GM12878 (cell line): ENCODE measurements around the gene CCL25. TPM values are rescaled to one million over a fixed set of nuclear protein-coding genes. Genes with fewer than 3 reads are reported as not detected.
"Not testable (repeated sequence)": the region's sequence is repeated elsewhere in the genome, so short reads cannot be mapped to it uniquely, and the experiment has no call there.

Experiments
- ATAC-seq: fragments of 200-7000 bp; cut with Tn5 transposase; 3 replicates; pipeline ENCODE4 v1.9.1; 2020; ENCODE audit warnings: mild to moderate bottlenecking, moderate library complexity
- BruUV-seq: library from RNA; stranded (reverse); fragments of 400-500 nt; replicated peaks from 2 replicates; lab custom pipeline; 2021; lab: Mats Ljungman, UMichigan
- CTCF ChIA-PET: fragments of 300-600 bp; sonication (Branson Sonifier 250); formaldehyde crosslinking; extraction: SDS; loops from one replicate; lab custom pipeline; 2021; ENCODE audit warnings: inconsistent platforms; lab: Yijun Ruan, JAX
- POLR2A ChIA-PET: fragments of 350-600 bp; formaldehyde crosslinking; extraction: SDS; loops from one replicate; lab custom pipeline; 2021; ENCODE audit warnings: inconsistent platforms; lab: Charles Lee
- RAD21 ChIA-PET: fragments of 300-600 bp; sonication (Branson Sonifier 250); formaldehyde crosslinking; loops from one replicate; lab custom pipeline; 2023; ENCODE audit warnings: antibody characterized with exemption; ENCODE audit not compliant: unreplicated experiment; lab: Charles Lee
- SMC1A ChIA-PET: fragments of 300-600 bp; sonication (Branson Sonifier 250); formaldehyde crosslinking; loops from one replicate; lab custom pipeline; 2023; ENCODE audit not compliant: unreplicated experiment, uncharacterized antibody; lab: Charles Lee
- DNase-seq: peaks from one replicate; pipeline ENCODE4 v3.0.0-alpha.2; 2011; ENCODE audit warnings: low read depth, low spot score
- FAIRE-seq: peaks from 3 replicates; lab custom pipeline; 2011; peaks lifted over from hg19 to GRCh38; lab: Jason Lieb, UNC
- H2AFZ ChIP-seq: 2 replicates; pipeline ENCODE4 v1.6.0; 2011; ENCODE audit warnings: low read depth, low read length, control low read depth; ENCODE audit not compliant: control insufficient read depth
- H3K27ac ChIP-seq: 2 replicates; pipeline ENCODE4 v1.5.1; 2011; ENCODE audit warnings: control low read depth; ENCODE audit not compliant: control insufficient read depth, insufficient read depth
- H3K27me3 ChIP-seq, 2 experiments: replicated peaks in 1 of 2; 2 replicates each; pipeline versions ENCODE4 v1.6.0 to v1.6.1; 2011; ENCODE audit warnings: low read length in 1 of 2; ENCODE audit not compliant: control insufficient read depth in 2 of 2, insufficient read depth in 2 of 2
- H3K36me3 ChIP-seq, 2 experiments: 2 replicates each; pipeline ENCODE4 v1.5.1; 2011; ENCODE audit warnings: low read length in 1 of 2; ENCODE audit not compliant: control insufficient read depth in 2 of 2, insufficient read depth in 2 of 2
- H3K4me1 ChIP-seq: 2 replicates; pipeline ENCODE4 v1.6.1; 2011; ENCODE audit warnings: mild to moderate bottlenecking, low read length, moderate library complexity, mixed read lengths; ENCODE audit not compliant: control insufficient read depth, insufficient read depth
- H3K4me2 ChIP-seq: 2 replicates; pipeline ENCODE4 v1.6.0; 2011; ENCODE audit warnings: control low read depth; ENCODE audit not compliant: control insufficient read depth, insufficient read depth
- H3K4me3 ChIP-seq: fragments of 200-600 bp; sonication (generic); 2 replicates; pipeline ENCODE4 v1.5.1; 2016
- H3K79me2 ChIP-seq: 2 replicates; pipeline ENCODE4 v1.6.0; 2011; ENCODE audit warnings: low read length; ENCODE audit not compliant: control insufficient read depth, insufficient read depth
- H3K9ac ChIP-seq: 2 replicates; pipeline ENCODE4 v1.8.0; 2011; ENCODE audit warnings: low read length, control low read depth, mixed read lengths; ENCODE audit not compliant: control insufficient read depth, insufficient read depth
- H3K9me3 ChIP-seq: replicated peaks from 3 replicates; pipeline ENCODE4 v1.5.1; 2011; ENCODE audit warnings: mild to moderate bottlenecking, low read length; ENCODE audit not compliant: control insufficient read depth, insufficient read depth
- H4K20me1 ChIP-seq: 2 replicates; pipeline ENCODE4 v1.6.0; 2011; ENCODE audit not compliant: control insufficient read depth, insufficient read depth
- BHLHE40 ChIP-seq, 2 experiments: fragments of 450-650 bp in 1 of 2; IDR thresholded peaks; 2 replicates each; pipeline ENCODE4 v1.6.1; 2011 to 2017; ENCODE audit warnings: low read depth in 2 of 2, borderline replicate concordance in 1 of 2, improper control_type of control experiment in 1 of 2, low read length in 1 of 2, mild to moderate bottlenecking in 1 of 2
- SUPT20H ChIP-seq: IDR thresholded peaks from 2 replicates; pipeline ENCODE4 v1.6.1; 2011; ENCODE audit warnings: low read depth, mild to moderate bottlenecking, low read length, moderate library complexity, borderline replicate concordance; ENCODE audit not compliant: control insufficient read depth
- TAF1 ChIP-seq: IDR thresholded peaks from 2 replicates; pipeline ENCODE4 v1.6.1; 2011; ENCODE audit warnings: mild to moderate bottlenecking, low read depth, low read length, borderline replicate concordance
- YY1 ChIP-seq: IDR thresholded peaks from 2 replicates; pipeline ENCODE4 v1.6.1; 2011; ENCODE audit warnings: low read depth, mild to moderate bottlenecking, low read length
- ZNF207 ChIP-seq: fragments of 450-650 bp; IDR thresholded peaks from 2 replicates; pipeline ENCODE4 v1.6.1; 2014; ENCODE audit warnings: antibody characterized with exemption, mild to moderate bottlenecking, borderline replicate concordance
- WGBS: methylation state at CpG from one replicate; pipeline ENCODE4 v1.1.6; 2016; ENCODE audit warnings: low lambda C conversion rate; ENCODE audit not compliant: insufficient replicate concordance, insufficient coverage; ENCODE audit errors: missing lambda C conversion rate; 5-methylcytosine and 5-hydroxymethylcytosine counted together
- in situ Hi-C: fragments of 300-500 bp; cut with MboI; formaldehyde crosslinking; loops from 9 replicates; pipeline ENCODE4 v1.14.3; 2018; ENCODE audit warnings: mixed read lengths
- intact Hi-C: fragments of 100-400 bp; cut with micrococcal nuclease; formaldehyde crosslinking; loops from one replicate; pipeline ENCODE4 v1.14.2; 2022; ENCODE audit not compliant: unreplicated experiment
- polyA plus RNA-seq, 11 experiments: library from polyadenylated mRNA; depleted of rRNA in 4 of 11; unstranded in 6 of 11; stranded (reverse) in 5 of 11; fragments of >200 nt; fragmentation: Nextera tagmentation in 4 of 11; fragmentation: Illumina TruSeq in 1 of 11; extraction: Ambion mirVana in 4 of 11; extraction: Trizol in 1 of 11; gene quantifications; 1 replicate in 1 of 11; 2 replicates in 10 of 11; pipeline versions ENCODE4 v1.2.1 to v1.2.3, GENCODE V29; 2011 to 2016; ENCODE audit warnings: inconsistent platforms in 2 of 11, missing spikeins in 2 of 11, low read depth in 1 of 11
- total RNA-seq, 4 experiments: library from RNA; depleted of rRNA in 3 of 4; stranded (reverse); fragments of >200 nt in 3 of 4; fragmentation: Illumina TruSeq in 1 of 4; extraction: Trizol in 1 of 4; gene quantifications; 2 replicates each; pipeline versions ENCODE4 v1.2.1 to v1.2.3, GENCODE V29; 2013 to 2021
- TF ChIP-seq, protein P1 (sequence below): fragments of 450-650 bp; IDR thresholded peaks from 2 replicates; pipeline ENCODE4 v1.6.1; 2016; ENCODE audit warnings: mild to moderate bottlenecking

The CCL25 gene
- total and polyA plus RNA-seq, 10 of the 15 experiments (the other 5 are each of a cell fraction or from before 2014, with no cell fraction given) = 0.53 to 12.0 (median 8.3) TPM

DNA sequence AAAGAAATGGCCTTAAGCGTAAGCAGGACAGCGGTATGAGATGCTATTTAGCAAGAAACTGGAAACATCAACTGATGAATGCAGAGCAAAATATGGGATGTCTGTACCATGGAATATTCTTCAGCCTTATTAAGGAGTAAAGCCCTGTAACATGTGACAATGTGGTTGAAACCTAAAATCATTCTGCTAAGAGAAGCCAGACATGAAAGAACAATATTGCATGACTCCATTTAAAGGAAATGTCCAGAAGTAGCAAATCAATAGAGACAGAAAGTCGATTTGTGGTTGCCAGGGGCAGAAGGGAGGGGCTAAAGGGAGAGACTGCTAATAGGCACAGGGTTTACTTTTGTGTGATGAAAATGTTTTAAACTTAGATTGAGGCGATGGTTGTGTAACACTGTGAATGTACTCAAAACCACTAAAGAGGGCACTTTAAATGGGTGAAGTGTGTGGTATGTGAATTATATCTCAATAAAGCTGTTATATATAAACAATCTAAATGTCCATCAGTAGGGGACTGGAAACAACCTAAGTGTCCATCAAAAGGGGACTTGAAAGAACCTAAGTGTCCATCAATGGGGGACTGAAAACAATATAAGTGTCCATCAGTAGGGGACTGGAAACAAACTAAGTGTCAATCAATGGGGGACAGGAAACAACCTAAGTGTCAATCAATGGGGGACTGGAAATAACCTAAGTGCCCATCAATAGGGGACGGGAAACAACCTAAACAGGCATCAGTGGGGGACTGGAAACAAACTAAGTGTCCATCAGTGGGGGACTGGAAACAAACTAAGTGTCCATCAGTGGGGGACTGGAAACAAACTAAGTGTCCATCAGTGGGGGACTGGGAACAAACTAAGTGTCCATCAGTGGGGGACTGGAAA is 45.4 kb downstream of the CCL25 start:
- no peak overlapping the region for H3K27ac ChIP-seq
- H3K9me3 ChIP-seq = peaks cover 18% of the 10 kb centered on the region; the same call in 2 of the 3 replicates
- no peak overlapping the region for H3K4me3 ChIP-seq
- DNase-seq = no peak
- H3K9ac ChIP-seq = no peak overlapping the region
- ChIA-PET SMC1A (no interaction called here), RAD21 (no interaction called here), CTCF (no interaction called here), POLR2A (no interaction called here)
- H3K79me2 ChIP-seq = no peaks in the 10 kb centered on the region
- no peaks in the 10 kb centered on the region for H4K20me1 ChIP-seq
- in situ Hi-C loops (no loop called here), intact Hi-C loops (no loop called here)
- FAIRE-seq = no peak
- no peak overlapping the region for H2AFZ ChIP-seq
- TF ChIP-seq, protein P1, sequence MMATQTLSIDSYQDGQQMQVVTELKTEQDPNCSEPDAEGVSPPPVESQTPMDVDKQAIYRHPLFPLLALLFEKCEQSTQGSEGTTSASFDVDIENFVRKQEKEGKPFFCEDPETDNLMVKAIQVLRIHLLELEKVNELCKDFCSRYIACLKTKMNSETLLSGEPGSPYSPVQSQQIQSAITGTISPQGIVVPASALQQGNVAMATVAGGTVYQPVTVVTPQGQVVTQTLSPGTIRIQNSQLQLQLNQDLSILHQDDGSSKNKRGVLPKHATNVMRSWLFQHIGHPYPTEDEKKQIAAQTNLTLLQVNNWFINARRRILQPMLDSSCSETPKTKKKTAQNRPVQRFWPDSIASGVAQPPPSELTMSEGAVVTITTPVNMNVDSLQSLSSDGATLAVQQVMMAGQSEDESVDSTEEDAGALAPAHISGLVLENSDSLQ = peak; percentile 41
- TF ChIP-seq TAF1 = no peak
- H3K4me2 ChIP-seq = no peak overlapping the region
- H3K27me3 ChIP-seq = no peaks in the 10 kb centered on the region
- WGBS = 53% methylated on average over 5 of the region's 5 CpGs
- H3K36me3 ChIP-seq = no peaks in the 10 kb centered on the region
- H3K4me1 ChIP-seq = peaks cover 4% of the 10 kb centered on the region
- no peak for ATAC-seq
- BruUV-seq = no TSS peak

DNA sequence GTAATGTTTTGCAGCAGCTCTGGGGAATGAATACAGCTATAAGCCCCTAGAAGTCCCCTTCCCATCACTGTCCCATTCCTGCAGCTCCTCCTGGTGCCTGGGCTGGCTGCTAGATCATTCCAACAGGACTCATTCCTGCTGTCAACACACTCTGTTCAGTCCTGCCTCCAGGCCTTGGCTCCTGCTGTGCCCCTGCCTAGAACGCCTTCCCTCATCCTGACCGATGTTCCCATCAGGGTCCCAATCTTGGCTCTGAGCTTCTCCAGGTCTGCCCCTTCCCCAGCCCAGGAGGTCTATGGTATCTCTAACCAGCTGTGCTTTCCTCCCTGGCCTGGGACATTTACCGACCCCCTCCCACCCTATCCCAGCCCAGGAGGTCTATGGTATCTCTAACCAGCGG is 48.8 kb downstream of the CCL25 start:
- no peak overlapping the region for H3K27ac ChIP-seq
- H3K9me3 ChIP-seq = peaks cover 10% of the 10 kb centered on the region; the same call in 2 of the 3 replicates
- no peak overlapping the region for H3K9ac ChIP-seq
- TF ChIP-seq SUPT20H (no peak), ZNF207 (no peak), YY1 (no peak), BHLHE40 (IDR thresholded peaks at IDR 0.05; ENCODE audit: borderline replicate concordance in 1 of 2, low read depth in 2 of 2, low read length in 1 of 2) (no peak)
- TF ChIP-seq, all 136 proteins: peak for 0
- CTCF ChIA-PET = no interaction called here
- no peaks in the 10 kb centered on the region for H4K20me1 ChIP-seq
- H3K27me3 ChIP-seq = no peaks in the 10 kb centered on the region
- POLR2A ChIA-PET = interaction anchor here (0.6 kb wide), 1 partner anchor 136 kb away, joined by 3 read pairs; no protein-coding TSS in a partner anchor
- in situ Hi-C loops (no loop called here), intact Hi-C loops (no loop called here)
- no peak for DNase-seq
- peaks cover 4% of the 10 kb centered on the region for H3K4me1 ChIP-seq
- BruUV-seq = no TSS peak
- no peak for FAIRE-seq
- no peak overlapping the region for H3K4me2 ChIP-seq
- ATAC-seq = no peak
- H2AFZ ChIP-seq = no peak overlapping the region
- H3K4me3 ChIP-seq = no peak overlapping the region
- 45% methylated on average over 4 of the region's 4 CpGs for WGBS
- SMC1A ChIA-PET = no interaction called here
- H3K36me3 ChIP-seq = no peaks in the 10 kb centered on the region
- RAD21 ChIA-PET = no interaction called here
- H3K79me2 ChIP-seq = no peaks in the 10 kb centered on the region

DNA sequence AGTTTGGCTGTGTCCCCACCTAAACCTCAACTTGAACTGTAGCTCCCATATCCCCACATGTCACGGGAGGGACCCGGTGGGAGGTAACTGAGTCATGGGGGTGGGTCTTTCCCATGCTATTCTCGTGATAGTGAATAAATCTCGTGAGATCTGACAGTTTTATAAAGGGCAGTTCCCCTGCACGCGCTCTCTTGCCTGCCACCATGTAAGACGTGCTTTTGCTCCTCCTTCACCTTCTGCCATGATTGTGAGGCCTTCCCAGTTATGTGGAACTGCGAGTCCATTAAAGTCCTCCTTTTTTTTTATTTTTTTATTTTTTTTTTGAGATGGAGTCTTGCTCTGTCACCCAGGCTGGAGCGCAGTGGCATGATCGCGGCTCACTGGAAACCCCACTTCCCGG is 49.4 kb downstream of the CCL25 start:
- in situ Hi-C loops, intact Hi-C loops, H3K79me2 ChIP-seq, H3K9me3 ChIP-seq, SMC1A ChIA-PET, H3K4me2 ChIP-seq, POLR2A ChIA-PET, H3K4me3 ChIP-seq, H4K20me1 ChIP-seq, ATAC-seq, H3K4me1 ChIP-seq, RAD21 ChIA-PET, H3K27me3 ChIP-seq, DNase-seq, H3K36me3 ChIP-seq, H3K27ac ChIP-seq, FAIRE-seq, H2AFZ ChIP-seq, CTCF ChIA-PET, BruUV-seq, H3K9ac ChIP-seq: not testable (repeated sequence)
- 54% methylated on average over 12 of the region's 12 CpGs for WGBS
